GM18517 (cell line): Measurements from ENCODE around the gene CADM1.

Source experiments
- ATAC-seq: cut with Tn5 transposase; IDR thresholded peaks from one replicate; pipeline ENCODE4 v1.9.1; 2021; ENCODE audit warnings: mild to moderate bottlenecking, moderate library complexity; ENCODE audit not compliant: unreplicated experiment

CADM1 gene

GRCh38 chr11:115363426-115363825 is 140.8 kb downstream of the CADM1 start:
- no peak for ATAC-seq

DNA sequence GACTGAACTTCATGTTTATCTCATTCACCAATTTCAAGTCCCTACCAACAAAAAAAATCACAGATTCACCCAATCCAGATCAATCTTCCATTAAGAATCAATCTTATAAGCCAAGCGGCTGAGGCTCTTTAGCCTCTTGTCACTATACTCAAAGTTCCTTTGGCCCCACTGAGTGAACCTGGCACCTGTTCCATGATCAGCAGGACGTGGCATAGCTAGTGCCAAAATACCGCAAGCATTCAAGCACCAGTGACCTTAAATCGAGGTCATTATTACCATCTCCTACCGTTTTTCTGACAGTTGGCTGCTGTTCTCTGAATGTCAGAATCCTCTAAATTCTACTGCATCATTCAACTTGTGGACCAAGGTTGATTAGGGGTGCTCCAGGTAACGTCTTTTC is 141.2 kb downstream of the CADM1 start:
- no peak for ATAC-seq

- no peak for ATAC-seq
These were observed 143.2 kb downstream of the CADM1 start for GRCh38 chr11:115361025-115361424.

DNA sequence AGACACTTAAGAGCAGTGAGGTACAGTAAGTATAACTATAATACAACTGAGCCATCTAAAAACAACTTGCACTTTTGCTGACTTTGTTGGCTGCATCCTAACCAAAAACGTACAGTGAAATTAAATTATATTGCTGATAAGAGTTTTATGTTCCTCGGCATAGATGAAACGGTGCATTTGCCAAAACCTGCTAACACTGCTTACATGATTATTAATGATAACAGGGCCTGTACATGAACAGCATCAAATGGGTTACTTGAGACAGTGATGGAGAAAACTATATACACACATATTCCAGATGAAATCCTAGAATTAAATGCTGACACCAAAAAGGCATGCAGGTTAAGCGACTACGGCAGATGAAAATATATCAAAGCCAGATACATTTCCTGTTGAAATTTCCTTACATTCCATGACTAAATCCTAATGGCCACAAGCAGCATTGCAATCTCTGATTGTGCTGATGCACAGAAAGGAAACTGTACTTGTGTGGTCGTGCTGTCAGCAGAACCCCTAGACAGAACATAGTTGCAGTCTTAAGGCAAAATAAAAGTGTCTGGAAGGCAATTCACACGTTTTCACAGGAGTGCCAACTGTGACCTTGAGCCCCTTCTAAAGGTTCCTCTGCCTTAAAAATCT is 143.9 kb downstream of the CADM1 start:
- ATAC-seq = no peak

DNA sequence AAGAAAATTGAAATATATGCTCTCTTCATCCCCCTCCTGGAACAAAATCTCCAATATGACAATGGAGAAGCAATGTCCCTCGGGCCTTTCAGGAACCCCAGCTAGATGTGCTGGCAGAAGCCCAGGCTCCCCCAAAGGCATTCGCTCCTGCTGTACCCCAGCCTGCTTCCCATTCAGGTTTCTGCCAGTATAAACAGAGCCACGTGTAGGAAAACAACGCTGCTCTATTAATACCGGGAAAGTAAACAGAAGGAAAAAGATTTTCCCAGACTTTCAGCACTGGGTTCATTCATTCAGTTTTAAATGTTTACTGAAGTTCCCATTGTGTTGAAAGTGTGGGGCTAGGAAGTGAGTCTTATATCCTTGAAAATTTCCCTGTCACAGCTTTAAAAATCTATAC is 147.1 kb downstream of the CADM1 start:
- no peak for ATAC-seq

- ATAC-seq = no peak
These were observed 151.3 kb downstream of the CADM1 start for GRCh38 chr11:115352805-115353485.

DNA sequence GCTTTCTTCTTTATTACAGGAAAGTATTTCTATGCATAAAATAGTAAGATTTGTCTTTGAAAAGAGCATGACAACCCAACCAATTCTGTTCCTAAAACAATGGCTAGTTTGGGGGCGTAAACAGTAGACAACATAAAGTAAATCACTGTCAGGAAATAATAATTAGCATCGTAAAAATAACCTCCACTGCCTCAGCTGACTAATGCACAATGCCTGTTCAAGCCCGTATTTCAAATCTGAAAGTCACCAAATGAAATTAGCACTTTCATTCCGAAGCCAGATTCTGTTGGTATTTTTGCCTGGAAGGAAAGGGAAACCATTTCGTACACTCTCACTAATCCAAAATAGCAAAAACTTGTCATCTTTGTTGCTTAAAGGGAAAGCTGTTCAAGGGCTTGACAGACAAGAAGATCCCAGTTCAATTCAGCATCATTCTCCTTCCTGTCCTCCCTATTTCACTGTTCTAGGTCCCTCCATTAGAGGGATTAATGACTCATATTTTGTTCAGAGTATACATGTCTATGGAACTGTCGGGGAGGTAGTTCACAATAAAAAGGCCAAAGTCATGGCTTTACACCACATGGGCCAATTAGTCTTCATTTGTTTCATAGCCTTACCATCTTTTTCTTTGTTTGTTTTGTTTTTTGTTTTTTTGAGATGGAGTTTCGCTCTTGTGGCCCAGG is 154.7 kb downstream of the CADM1 start:
- no peak for ATAC-seq

GRCh38 chr11:115348416-115348815 is 155.8 kb downstream of the CADM1 start:
- ATAC-seq = no peak

- no peak for ATAC-seq
These were observed 157.1 kb downstream of the CADM1 start for GRCh38 chr11:115347106-115347505.

GRCh38 chr11:115345840-115346239 is 158.4 kb downstream of the CADM1 start:
- ATAC-seq = no peak

DNA sequence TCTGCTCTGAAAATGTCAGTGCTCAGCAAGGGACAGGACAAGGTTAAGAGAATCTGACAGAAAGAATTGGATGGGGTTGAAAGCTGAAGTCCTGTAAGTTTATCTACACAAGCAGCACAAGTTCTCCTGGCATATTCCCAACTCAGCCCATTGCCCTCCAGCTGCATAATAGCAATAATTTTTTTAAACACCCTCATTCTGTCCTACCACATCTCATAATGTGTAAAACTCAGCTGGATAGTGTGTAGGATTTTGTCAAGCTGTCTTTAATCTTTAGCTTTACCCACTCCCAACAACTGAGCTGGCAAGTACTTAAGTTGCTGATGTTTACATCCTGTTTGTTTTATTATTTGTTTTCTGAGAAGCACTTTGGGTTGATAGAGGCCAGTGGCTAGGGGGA is 158.9 kb downstream of the CADM1 start:
- ATAC-seq = no peak

DNA sequence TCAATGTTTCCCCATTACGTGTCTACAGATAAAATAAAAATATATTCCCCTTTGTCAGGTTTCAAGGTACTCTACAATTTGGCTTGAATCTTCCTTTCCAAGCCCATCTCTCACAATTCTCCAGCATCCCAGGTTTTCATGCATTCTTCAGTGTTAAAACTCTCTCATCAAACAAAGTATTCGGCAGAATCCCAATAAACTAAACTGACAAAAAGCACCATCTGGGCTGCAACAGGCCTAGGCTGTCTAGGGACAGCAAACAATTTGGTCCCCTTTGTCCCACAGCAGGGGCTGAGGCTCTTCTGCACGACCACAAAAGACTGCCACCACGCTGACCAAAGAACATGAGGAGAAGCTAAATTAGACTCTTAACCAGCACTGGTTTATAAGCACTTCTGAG is 159.4 kb downstream of the CADM1 start:
- ATAC-seq = no peak

DNA sequence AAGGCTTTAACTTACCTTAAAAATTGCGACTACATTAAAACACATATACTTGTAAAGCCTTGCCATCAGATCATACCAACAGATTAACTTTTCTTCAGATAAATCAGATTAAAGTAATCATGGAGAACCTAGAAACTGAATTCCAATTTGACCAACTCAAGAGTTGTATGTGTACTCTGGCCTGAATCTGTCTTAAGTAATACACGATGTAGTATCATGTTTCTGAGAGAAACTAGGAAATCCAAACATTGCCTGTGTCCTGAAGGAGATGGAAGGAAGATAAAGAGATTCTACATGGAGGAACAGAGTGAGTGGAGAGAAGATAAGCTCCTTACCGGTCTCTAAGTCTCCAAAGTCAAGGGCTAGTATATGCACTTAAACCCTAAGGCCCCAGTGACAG is 162.1 kb downstream of the CADM1 start:
- ATAC-seq = no peak

GRCh38 chr11:115340874-115341273 is 163.3 kb downstream of the CADM1 start:
- ATAC-seq = no peak

GRCh38 chr11:115338476-115338875 is 165.7 kb downstream of the CADM1 start:
- no peak for ATAC-seq

DNA sequence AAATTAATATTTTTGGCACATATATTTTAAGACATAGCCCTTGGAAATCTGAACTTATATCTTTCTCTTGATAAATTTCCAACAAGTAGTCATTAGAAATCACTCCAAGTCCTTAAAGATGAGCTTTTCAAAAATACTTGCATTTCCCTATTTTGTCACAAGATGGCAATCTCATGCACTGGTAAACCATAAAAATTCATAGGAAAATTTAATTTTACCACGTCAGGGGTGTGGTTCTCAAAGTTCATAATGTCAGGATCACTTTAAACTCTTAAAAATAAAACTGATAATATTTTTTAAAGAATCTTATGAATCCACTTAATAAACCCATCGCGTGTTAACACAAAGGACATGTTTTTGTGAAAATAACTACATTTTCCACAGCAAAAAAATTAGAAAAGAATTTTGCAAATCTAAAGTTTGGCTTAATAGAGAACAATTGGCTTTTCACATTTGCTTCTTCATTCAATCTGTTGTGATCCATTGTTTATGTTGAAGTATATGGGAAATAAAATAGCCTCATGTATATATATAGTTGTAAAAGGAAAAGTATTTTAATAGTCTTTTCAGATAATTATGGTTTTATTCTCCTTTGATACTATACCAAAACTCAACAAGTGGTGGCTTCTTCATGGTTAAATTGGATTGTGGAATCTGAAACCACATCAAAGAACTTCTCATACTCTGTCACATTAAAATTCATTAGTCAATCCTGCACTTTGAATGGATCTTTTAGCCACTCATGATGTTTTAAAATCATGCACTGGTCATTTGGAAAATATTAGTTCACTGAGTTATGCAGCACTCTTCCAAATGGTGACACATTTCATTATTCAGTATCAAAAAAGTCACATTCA is 169.1 kb downstream of the CADM1 start:
- ATAC-seq = no peak

DNA sequence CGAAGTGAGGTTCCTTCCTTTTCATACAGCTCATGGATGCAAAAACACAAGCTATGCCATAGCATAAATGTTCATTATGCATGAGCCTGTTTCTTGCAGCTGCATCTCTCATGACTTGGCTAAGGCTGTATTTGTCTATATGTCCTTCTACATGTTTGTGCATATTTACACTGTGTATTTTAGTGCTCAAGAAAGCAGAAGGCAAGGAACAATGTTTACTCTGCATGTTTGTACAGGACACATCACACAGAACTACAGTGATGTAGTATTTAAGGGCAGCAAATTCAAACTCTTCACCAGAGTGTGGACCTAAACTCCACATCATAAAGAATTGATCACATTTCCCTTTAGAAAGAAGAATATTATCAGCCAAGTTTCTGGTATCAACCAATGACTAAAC is 170.3 kb downstream of the CADM1 start:
- ATAC-seq = no peak

DNA sequence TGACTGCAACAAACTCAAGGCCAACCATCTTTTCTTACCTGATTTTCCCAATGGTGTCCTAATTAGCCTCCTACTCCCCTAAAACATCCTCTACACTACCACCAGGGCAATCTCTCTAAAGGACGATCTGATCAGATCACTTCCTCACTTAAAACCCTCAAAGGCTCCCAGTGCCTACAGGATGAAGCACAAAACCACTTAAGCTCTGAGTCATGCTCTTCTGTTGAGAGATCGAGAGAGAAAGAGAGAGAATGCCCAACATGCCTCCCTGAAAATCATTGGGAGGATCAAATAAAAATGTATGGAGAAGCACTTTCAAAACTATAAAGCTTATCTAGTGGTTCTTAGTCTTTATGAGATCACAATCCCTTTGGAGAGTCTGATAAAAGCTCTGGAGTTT is 171.1 kb downstream of the CADM1 start:
- ATAC-seq = no peak

DNA sequence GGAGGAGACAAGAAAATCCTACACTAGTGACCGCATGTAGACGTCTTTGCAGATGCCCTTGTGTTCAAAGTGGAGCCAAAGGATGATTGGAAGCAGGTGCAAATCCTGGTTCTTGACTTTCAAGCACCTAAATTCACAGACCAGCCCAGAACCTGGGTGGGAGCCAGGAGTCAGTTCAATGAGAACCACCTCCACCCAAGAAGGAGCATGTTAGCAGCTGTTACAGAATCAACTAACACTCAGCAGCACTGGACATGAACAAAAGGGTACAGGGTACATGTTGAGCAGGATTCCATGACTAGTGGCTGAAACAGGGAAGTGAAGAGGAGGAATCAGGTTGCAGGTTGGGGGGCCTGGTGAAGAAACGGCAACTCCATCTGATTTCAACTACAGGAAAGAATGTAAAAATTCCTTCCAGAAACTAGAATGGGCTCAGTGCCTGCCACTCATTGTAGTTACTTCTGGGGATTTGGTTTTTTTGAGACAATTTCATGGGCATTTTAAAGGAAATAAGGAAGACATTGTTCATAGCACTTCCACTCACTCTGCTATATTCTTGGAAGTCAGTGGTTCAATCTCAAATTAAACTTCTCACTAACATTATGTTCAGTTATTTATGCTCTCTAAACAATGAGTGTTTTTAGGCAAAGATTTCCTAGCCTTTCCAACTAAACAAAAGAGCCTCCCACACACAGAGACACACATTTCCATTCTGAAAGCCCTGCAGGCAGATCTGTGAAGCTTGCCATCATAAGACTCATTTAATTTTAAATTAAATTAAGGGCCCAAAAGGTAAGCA is 173.3 kb downstream of the CADM1 start:
- ATAC-seq = no peak

DNA sequence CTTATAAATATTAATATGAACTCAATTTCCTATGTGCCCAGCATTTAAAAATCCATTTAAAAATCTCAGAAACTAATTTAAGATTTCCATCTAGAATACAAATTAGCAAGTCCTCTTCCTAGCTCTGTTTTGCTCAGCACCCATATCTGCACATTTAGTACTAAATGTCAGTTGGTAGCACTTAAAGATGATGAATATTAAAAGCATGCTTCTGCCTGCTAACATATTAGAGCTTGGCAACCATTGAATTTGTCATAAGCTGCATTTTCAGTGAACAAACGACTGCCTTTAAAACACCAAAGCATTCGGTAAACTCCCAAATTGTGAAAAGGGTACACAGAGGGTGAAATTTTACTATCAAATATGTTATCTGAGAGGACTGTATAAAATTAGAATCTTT is 177.7 kb downstream of the CADM1 start:
- no peak for ATAC-seq

DNA sequence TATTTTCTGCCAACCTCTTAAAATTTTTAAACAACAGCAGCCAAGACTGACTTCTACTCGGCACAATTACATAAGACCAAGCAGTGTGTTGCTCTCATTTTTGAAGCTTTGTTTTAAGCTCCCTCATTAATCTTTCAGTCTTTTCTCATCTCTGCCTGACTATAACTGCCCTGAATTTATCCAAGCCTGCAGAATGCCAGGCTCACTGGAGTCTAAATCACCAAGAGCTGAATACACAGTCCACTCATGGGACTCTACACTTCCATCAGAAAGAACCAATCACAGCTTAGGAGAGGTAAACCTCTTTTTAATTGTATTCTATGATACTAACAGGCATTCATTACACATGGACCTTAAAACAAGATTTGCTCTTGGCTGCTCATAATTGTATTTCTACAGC is 178.7 kb downstream of the CADM1 start:
- ATAC-seq = no peak
